Measurements from ENCODE around the gene RPL36.
"Not testable (repeated sequence)": the region's sequence is repeated elsewhere in the genome, so short reads cannot be mapped to it uniquely, and the experiment has no call there.

Gene RPL36

GRCh38 chr19:5706876-5707573 is 16.9 kb downstream of the RPL36 start:
- no peak for DNase-seq (ENCODE audit: low read depth)

- DNase-seq (ENCODE audit: low read depth), result no peak
Observed at GRCh38 chr19:5707576-5708575, 17.8 kb downstream of the RPL36 start.

GRCh38 chr19:5711025-5711424 is 20.9 kb downstream of the RPL36 start:
- DNase-seq (ENCODE audit: low read depth), result no peak

- DNase-seq (ENCODE audit: low read depth), result no peak
Observed at GRCh38 chr19:5711713-5712161, 21.6 kb downstream of the RPL36 start.

- DNase-seq (ENCODE audit: low read depth), result no peak
Observed at GRCh38 chr19:5713228-5713627, 23.1 kb downstream of the RPL36 start.

GRCh38 chr19:5714816-5715215 is 24.7 kb downstream of the RPL36 start:
- DNase-seq (ENCODE audit: low read depth), result no peak

- DNase-seq (ENCODE audit: low read depth), result no peak
Observed at GRCh38 chr19:5717215-5717935, 27.3 kb downstream of the RPL36 start.

GRCh38 chr19:5718037-5718578 is 28.0 kb downstream of the RPL36 start:
- peak; percentile 72 for DNase-seq (ENCODE audit: low read depth)

GRCh38 chr19:5718579-5719273 is 28.6 kb downstream of the RPL36 start:
- DNase-seq (ENCODE audit: low read depth), result peak; percentile 90

GRCh38 chr19:5719274-5719960 is 29.3 kb downstream of the RPL36 start:
- DNase-seq (ENCODE audit: low read depth), result peak; percentile 46

- peak; percentile 99 for DNase-seq (ENCODE audit: low read depth)
Observed at GRCh38 chr19:5719961-5720790, 30.1 kb downstream of the RPL36 start, which contains the start of the genes CATSPERD and LONP1. Gene CATSPERD, plus strand, starts transcription at chr19:5720637. Its CDS starts 101 bp downstream, at chr19:5720738. Gene LONP1, minus strand, starts transcription at chr19:5720146. Its CDS starts 14 bp downstream, at chr19:5720132.

- no peak for DNase-seq (ENCODE audit: low read depth)
Observed at GRCh38 chr19:5727453-5728050, 37.5 kb downstream of the RPL36 start.

GRCh38 chr19:5733172-5733571 is 43.1 kb downstream of the RPL36 start:
- DNase-seq (ENCODE audit: low read depth), result not testable (repeated sequence)

GRCh38 chr19:5738423-5738822 is 48.3 kb downstream of the RPL36 start:
- peak; percentile 24 for DNase-seq (ENCODE audit: low read depth)
